ENCODE measurements around the gene ACYP2.

Gene ACYP2

GRCh38 chr2:54099370-54099769 lies 16.0 kb upstream of the ACYP2 start:
- no peak for TF ChIP-seq CTCF (IDR thresholded peaks at IDR 0.05; ENCODE audit: insufficient read depth, low read depth, low read length, missing control alignments)
- no peak for DNase-seq (ENCODE audit: low read depth)
- H3K4me3 ChIP-seq (ENCODE audit: low read depth, low read length), result no peak overlapping the region

GRCh38 chr2:54099829-54100585 lies 15.4 kb upstream of the ACYP2 start:
- TF ChIP-seq CTCF (IDR thresholded peaks at IDR 0.05; ENCODE audit: insufficient read depth, low read depth, low read length, missing control alignments), result no peak
- H3K4me3 ChIP-seq (ENCODE audit: low read depth, low read length), result no peak overlapping the region
- DNase-seq (ENCODE audit: low read depth), result peak; percentile 59

- H3K4me3 ChIP-seq (ENCODE audit: low read depth, low read length), result no peak overlapping the region
- TF ChIP-seq CTCF (IDR thresholded peaks at IDR 0.05; ENCODE audit: insufficient read depth, low read depth, low read length, missing control alignments), result no peak
- no peak for DNase-seq (ENCODE audit: low read depth)
Measured at GRCh38 chr2:54100772-54101171, 14.6 kb upstream of the ACYP2 start.

GRCh38 chr2:54103454-54104314 lies 11.7 kb upstream of the ACYP2 start:
- peak; percentile 46 for DNase-seq (ENCODE audit: low read depth)
- no peak for TF ChIP-seq CTCF (IDR thresholded peaks at IDR 0.05; ENCODE audit: insufficient read depth, low read depth, low read length, missing control alignments)
- H3K4me3 ChIP-seq (ENCODE audit: low read depth, low read length), result no peak overlapping the region

GRCh38 chr2:54106631-54107454 lies 8.6 kb upstream of the ACYP2 start:
- TF ChIP-seq CTCF (IDR thresholded peaks at IDR 0.05; ENCODE audit: insufficient read depth, low read depth, low read length, missing control alignments), result peak; percentile 55
- H3K4me3 ChIP-seq (ENCODE audit: low read depth, low read length), result no peak overlapping the region
- peak; percentile 60 for DNase-seq (ENCODE audit: low read depth)

- no peak for DNase-seq (ENCODE audit: low read depth)
- no peak overlapping the region for H3K4me3 ChIP-seq (ENCODE audit: low read depth, low read length)
- TF ChIP-seq CTCF (IDR thresholded peaks at IDR 0.05; ENCODE audit: insufficient read depth, low read depth, low read length, missing control alignments), result no peak
Measured at GRCh38 chr2:54107455-54107764, 8.0 kb upstream of the ACYP2 start.
